ENCODE measurements around the gene IL17REL. TPM values are rescaled to one million over a fixed set of nuclear protein-coding genes. Genes with fewer than 3 reads are reported as not detected.
"Not testable (repeated sequence)": the region's sequence is repeated elsewhere in the genome, so short reads cannot be mapped to it uniquely, and the experiment has no call there.

The IL17REL gene
- total and polyA plus RNA-seq, 2 of the 13 experiments (the other 11 are each of a cell fraction or from before 2014, with no cell fraction given) = not detected

DNA sequence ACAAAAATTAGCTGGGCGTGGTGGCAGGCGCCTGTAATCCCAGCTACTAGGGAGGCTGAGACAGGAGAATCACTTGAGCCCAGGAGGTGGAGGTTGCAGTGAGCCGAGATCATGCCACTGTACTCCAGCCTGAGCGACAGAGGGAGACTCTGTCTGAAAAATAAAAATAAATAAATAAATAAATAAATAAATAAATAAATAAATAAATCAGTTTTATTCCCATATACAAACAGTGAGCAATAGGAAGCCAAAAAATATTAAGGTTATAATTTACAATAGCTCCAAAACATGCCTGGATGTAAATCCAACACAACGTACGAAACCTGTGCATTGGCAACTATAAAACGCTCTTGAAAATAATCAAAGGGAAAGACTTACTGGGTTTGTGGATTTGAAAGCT is 30.8 kb downstream of the IL17REL start:
- H3K36me3 ChIP-seq (replicated peaks in 1 of 2; ENCODE audit: control insufficient read depth in 1 of 2, insufficient read depth in 2 of 2, low read length in 2 of 2); H3K9ac ChIP-seq (ENCODE audit: insufficient read depth, low read depth, low read length); H3K4me3 ChIP-seq (replicated peaks in 1 of 3; ENCODE audit: insufficient read depth in 1 of 3, low read depth in 2 of 3, low read length in 3 of 3); H3K4me1 ChIP-seq (ENCODE audit: insufficient read depth, low read length); FAIRE-seq; DNase-seq (ENCODE audit: low spot score); BruUV-seq (replicated peaks); H3K4me2 ChIP-seq (ENCODE audit: low read depth, low read length); H3K27ac ChIP-seq (ENCODE audit: extremely low read length, insufficient read depth, low read length); H3K27me3 ChIP-seq (ENCODE audit: control insufficient read depth in 1 of 2, insufficient read depth in 2 of 2, low read length in 2 of 2); ATAC-seq; POLR2A ChIA-PET; H3K9me3 ChIP-seq (ENCODE audit: low read length); intact Hi-C loops (cut with micrococcal nuclease; ENCODE audit: unreplicated experiment); CTCF ChIA-PET (ENCODE audit: low intra/inter-chr PET ratio, low total read pairs); H3K79me2 ChIP-seq (ENCODE audit: insufficient read depth, low read length); H4K20me1 ChIP-seq (ENCODE audit: insufficient read depth, low read length); in situ Hi-C loops (cut with HindIII; ENCODE audit: extremely low pct_ligation_motif_present, low pct_unique_long_range_greater_than_20kb); H2AFZ ChIP-seq (ENCODE audit: low read length): not testable (repeated sequence)
- WGBS (ENCODE audit: low lambda C conversion rate) = 92% methylated on average over 7 of the region's 7 CpGs

GRCh38 chr22:49979587-49980264 is 32.8 kb downstream of the IL17REL start:
- H2AFZ ChIP-seq (ENCODE audit: low read length) = no peak overlapping the region
- H3K4me2 ChIP-seq (ENCODE audit: low read depth, low read length) = no peak overlapping the region
- H4K20me1 ChIP-seq (ENCODE audit: insufficient read depth, low read length) = no peaks in the 10 kb centered on the region
- H3K9ac ChIP-seq (ENCODE audit: insufficient read depth, low read depth, low read length) = no peak overlapping the region
- no peaks in the 10 kb centered on the region for H3K27me3 ChIP-seq (ENCODE audit: control insufficient read depth in 1 of 2, insufficient read depth in 2 of 2, low read length in 2 of 2)
- H3K27ac ChIP-seq (ENCODE audit: extremely low read length, insufficient read depth, low read length) = no peak overlapping the region
- H3K9me3 ChIP-seq (ENCODE audit: low read length) = no peaks in the 10 kb centered on the region
- peak; percentile 68 for FAIRE-seq
- ChIA-PET CTCF (ENCODE audit: low intra/inter-chr PET ratio, low total read pairs) (interaction anchor here (0.8 to 1.3 kb wide), 2 partner anchors 49 to 50 kb away, joined by 3 to 6 read pairs; no protein-coding TSS in a partner anchor), POLR2A (interaction anchor here (0.9 kb wide), 2 partner anchors 12 to 21 kb away, joined by 3 read pairs; no protein-coding TSS in a partner anchor)
- no peaks in the 10 kb centered on the region for H3K79me2 ChIP-seq (ENCODE audit: insufficient read depth, low read length)
- peak; percentile 75 for ATAC-seq
- in situ Hi-C loops (cut with HindIII; ENCODE audit: extremely low pct_ligation_motif_present, low pct_unique_long_range_greater_than_20kb) (no loop called here), intact Hi-C loops (cut with micrococcal nuclease; ENCODE audit: unreplicated experiment) (no loop called here)
- peak; percentile 62 for DNase-seq (ENCODE audit: low spot score)
- H3K36me3 ChIP-seq (replicated peaks in 1 of 2; ENCODE audit: control insufficient read depth in 1 of 2, insufficient read depth in 2 of 2, low read length in 2 of 2) = no peaks in the 10 kb centered on the region
- BruUV-seq (replicated peaks) = no TSS peak
- 42% methylated on average over 7 of the region's 7 CpGs for WGBS (ENCODE audit: low lambda C conversion rate)
- H3K4me1 ChIP-seq (ENCODE audit: insufficient read depth, low read length) = peaks cover 7% of the 10 kb centered on the region
- H3K4me3 ChIP-seq (replicated peaks in 1 of 3; ENCODE audit: insufficient read depth in 1 of 3, low read depth in 2 of 3, low read length in 3 of 3) = no peak overlapping the region
- TF ChIP-seq CEBPB (IDR thresholded peaks at IDR 0.05; ENCODE audit: borderline replicate concordance, low read depth, low read length) (peak; percentile 63), ZNF343 (CRISPR knock-in tag; IDR thresholded peaks at IDR 0.05) (no peak), ZNF646 (CRISPR knock-in tag; IDR thresholded peaks at IDR 0.05) (0 out of 2 replicates have a peak, but pooled peaks have one; percentile 49), CEBPG (CRISPR knock-in tag; IDR thresholded peaks at IDR 0.05) (peak; percentile 24; the same call in 1 of the 2 replicates), ZNF800 (CRISPR knock-in tag; IDR thresholded peaks at IDR 0.05) (no peak), STAG1 (CRISPR knock-in tag; IDR thresholded peaks at IDR 0.05) (peak; percentile 59)
- TF ChIP-seq, protein P1, sequence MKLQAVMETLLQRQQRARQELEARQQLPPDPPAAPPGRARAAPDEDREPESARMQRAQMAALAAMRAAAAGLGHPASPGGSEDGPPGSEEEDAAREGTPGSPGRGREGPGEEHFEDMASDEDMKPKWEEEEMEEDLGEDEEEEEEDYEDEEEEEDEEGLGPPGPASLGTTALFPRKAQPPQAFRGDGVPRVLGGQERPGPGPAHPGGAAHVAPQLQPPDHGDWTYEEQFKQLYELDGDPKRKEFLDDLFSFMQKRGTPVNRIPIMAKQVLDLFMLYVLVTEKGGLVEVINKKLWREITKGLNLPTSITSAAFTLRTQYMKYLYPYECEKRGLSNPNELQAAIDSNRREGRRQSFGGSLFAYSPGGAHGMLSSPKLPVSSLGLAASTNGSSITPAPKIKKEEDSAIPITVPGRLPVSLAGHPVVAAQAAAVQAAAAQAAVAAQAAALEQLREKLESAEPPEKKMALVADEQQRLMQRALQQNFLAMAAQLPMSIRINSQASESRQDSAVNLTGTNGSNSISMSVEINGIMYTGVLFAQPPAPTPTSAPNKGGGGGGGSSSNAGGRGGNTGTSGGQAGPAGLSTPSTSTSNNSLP (IDR thresholded peaks at IDR 0.05; ENCODE audit: low read depth, low read length) = peak; percentile 87

All from HepG2 (cell line).